A549 (cell line): ENCODE results near the gene TMEM44. TPM values are rescaled to one million over a fixed set of nuclear protein-coding genes. Genes with fewer than 3 reads are reported as not detected.

Experiments
- ATAC-seq, 2 experiments: fragments of 200-7000 bp in 1 of 2; fragments of >200 bp in 1 of 2; cut with Nextera tagmentation in 1 of 2; cut with Tn5 transposase in 1 of 2; 3 replicates each; pipeline versions ENCODE4 v1.8.0 to v1.9.1; 2018 to 2020; ENCODE audit warnings: mild to moderate bottlenecking in 1 of 2, moderate library complexity in 1 of 2
- CTCF ChIA-PET: fragments of 300-600 bp; sonication (Branson Sonifier 250); formaldehyde crosslinking; extraction: SDS; loops from one replicate; lab custom pipeline; 2021; ENCODE audit warnings: antibody characterized with exemption, inconsistent platforms; lab: Yijun Ruan, JAX
- POLR2A ChIA-PET: fragments of 350-600 bp; formaldehyde crosslinking; extraction: SDS; loops from one replicate; lab custom pipeline; 2021; ENCODE audit warnings: antibody characterized with exemption, inconsistent platforms; lab: Yijun Ruan, JAX
- DNase-seq, 2 experiments: peaks; one replicate each; pipeline versions ENCODE4 v3.0.0 to v3.0.0-alpha.2; 2011 to 2016; ENCODE audit warnings: low read depth in 1 of 2, low spot score in 1 of 2
- FAIRE-seq: peaks from 2 replicates; lab custom pipeline; 2011; peaks lifted over from hg19 to GRCh38; lab: Jason Lieb, UNC
- H3K27ac ChIP-seq, 2 experiments: fragments of >200 bp; sonication (Bioruptor Twin); formaldehyde crosslinking; 3 replicates each; pipeline ENCODE4 v1.5.1; 2016 to 2017
- H3K4me1 ChIP-seq: fragments of >200 bp; sonication (Bioruptor Twin); formaldehyde crosslinking; 3 replicates; pipeline ENCODE4 v1.6.1; 2016
- H3K4me2 ChIP-seq: fragments of >200 bp; sonication (Bioruptor Twin); formaldehyde crosslinking; 3 replicates; pipeline ENCODE4 v1.6.1; 2016
- H3K4me3 ChIP-seq: fragments of >200 bp; sonication (Bioruptor Twin); formaldehyde crosslinking; 3 replicates; pipeline ENCODE4 v1.5.1; 2016
- H3K9me3 ChIP-seq: fragments of >200 bp; sonication (Bioruptor Twin); formaldehyde crosslinking; 3 replicates; pipeline ENCODE4 v1.6.1; 2016
- BCL3 ChIP-seq: fragments of >200 bp; sonication (Bioruptor Twin); formaldehyde crosslinking; IDR thresholded peaks from 3 replicates; pipeline ENCODE4 v1.6.1; 2016
- BHLHE40 ChIP-seq: IDR thresholded peaks from 2 replicates; pipeline ENCODE4 v1.6.1; 2012; ENCODE audit warnings: low read depth, low read length, inconsistent platforms
- CBX8 ChIP-seq: fragments of 200-600 bp; sonication (generic); IDR thresholded peaks from 2 replicates; pipeline ENCODE4 v1.6.1; 2016
- CHD4 ChIP-seq: fragments of 200-600 bp; sonication (generic); IDR thresholded peaks from 2 replicates; pipeline ENCODE4 v1.6.1; 2016; ENCODE audit warnings: antibody characterized with exemption, mild to moderate bottlenecking, borderline replicate concordance
- CTCF ChIP-seq: fragments of >200 bp; sonication (Bioruptor Twin); formaldehyde crosslinking; IDR thresholded peaks from 3 replicates; pipeline ENCODE4 v1.5.1; 2016
- E2F6 ChIP-seq: IDR thresholded peaks from 2 replicates; pipeline ENCODE4 v1.6.1; 2012; ENCODE audit warnings: low read depth, borderline replicate concordance
- EHF ChIP-seq: fragments of 250-450 bp; sonication (Bioruptor Pico); IDR thresholded peaks from 2 replicates; pipeline ENCODE4 v1.5.0; 2020; ENCODE audit warnings: mild to moderate bottlenecking
- EHMT2 ChIP-seq: fragments of 200-600 bp; sonication (generic); IDR thresholded peaks from 2 replicates; pipeline ENCODE4 v1.6.1; 2016; ENCODE audit warnings: antibody characterized with exemption, low read depth, mild to moderate bottlenecking, moderate library complexity
- EP300 ChIP-seq, 2 experiments: fragments of >200 bp; sonication (Bioruptor Twin); formaldehyde crosslinking; IDR thresholded peaks; 2 replicates in 1 of 2; 3 replicates in 1 of 2; pipeline ENCODE4 v1.6.1; 2016 to 2017
- ESRRA ChIP-seq: fragments of 150-350 bp; IDR thresholded peaks from 2 replicates; pipeline ENCODE4 v1.6.1; 2014; ENCODE audit warnings: mild to moderate bottlenecking, low read length, borderline replicate concordance
- FOSL2 ChIP-seq, 2 experiments: fragments of 450-650 bp in 1 of 2; fragments of >200 bp in 1 of 2; sonication (Bioruptor Twin) in 1 of 2; formaldehyde crosslinking; IDR thresholded peaks; 2 replicates each; pipeline versions ENCODE4 v1.5.0 to v1.6.1; 2016 to 2020; ENCODE audit warnings: mild to moderate bottlenecking in 1 of 2, moderate library complexity in 1 of 2
- FOXS1 ChIP-seq: fragments of 250-450 bp; sonication (Bioruptor Pico); IDR thresholded peaks from 2 replicates; pipeline ENCODE4 v1.5.0; 2020; ENCODE audit warnings: mild to moderate bottlenecking, moderate library complexity
- HDAC2 ChIP-seq: fragments of 200-600 bp; sonication (generic); IDR thresholded peaks from 2 replicates; pipeline ENCODE4 v1.6.1; 2016
- HEYL ChIP-seq: fragments of 250-450 bp; sonication (Bioruptor Pico); IDR thresholded peaks from 2 replicates; pipeline ENCODE4 v1.8.0; 2021; ENCODE audit warnings: mild to moderate bottlenecking, moderate library complexity
- HMGXB4 ChIP-seq: fragments of 250-450 bp; sonication (Bioruptor Pico); IDR thresholded peaks from 2 replicates; pipeline ENCODE4 v1.5.0; 2021; ENCODE audit warnings: mild to moderate bottlenecking, moderate library complexity, borderline replicate concordance
- HOXA7 ChIP-seq: fragments of 250-450 bp; sonication (Bioruptor Pico); IDR thresholded peaks from 2 replicates; pipeline ENCODE4 v1.5.0; 2020; ENCODE audit warnings: mild to moderate bottlenecking, moderate library complexity
- JUN ChIP-seq, 2 experiments: fragments of >200 bp; sonication (Bioruptor Twin); formaldehyde crosslinking; IDR thresholded peaks; 2 replicates in 1 of 2; 3 replicates in 1 of 2; pipeline ENCODE4 v1.6.1; 2016 to 2017
- MAX ChIP-seq: IDR thresholded peaks from 2 replicates; pipeline ENCODE4 v1.6.1; 2012
- NFE2L2 ChIP-seq: fragments of 150-350 bp; conservative IDR thresholded peaks from 2 replicates; pipeline ENCODE4 v1.6.1; 2014; ENCODE audit warnings: low read length
- NPAS2 ChIP-seq: fragments of 250-450 bp; sonication (Bioruptor Pico); IDR thresholded peaks from 2 replicates; pipeline ENCODE4 v1.8.0; 2022; ENCODE audit warnings: mild to moderate bottlenecking, moderate library complexity, borderline replicate concordance
- NR3C1 ChIP-seq: fragments of >200 bp; sonication (Bioruptor Twin); formaldehyde crosslinking; IDR thresholded peaks from 3 replicates; pipeline ENCODE4 v1.6.1; 2017
- PHF8 ChIP-seq: fragments of 200-600 bp; sonication (generic); IDR thresholded peaks from 2 replicates; pipeline ENCODE4 v1.6.1; 2016; ENCODE audit warnings: low read depth, mild to moderate bottlenecking, antibody characterized with exemption, moderate library complexity, borderline replicate concordance
- POLR2A ChIP-seq: IDR thresholded peaks from 2 replicates; pipeline ENCODE4 v1.6.1; 2012; ENCODE audit warnings: mild to moderate bottlenecking, low read length
- RCOR1 ChIP-seq: fragments of 150-350 bp; IDR thresholded peaks from 2 replicates; pipeline ENCODE4 v1.6.1; 2014; ENCODE audit warnings: antibody characterized with exemption, low read length, low read depth
- RFX5 ChIP-seq: fragments of 450-650 bp; IDR thresholded peaks from 2 replicates; pipeline ENCODE4 v1.7.1; 2014; ENCODE audit warnings: antibody characterized with exemption, mild to moderate bottlenecking, moderate library complexity
- SREBF2 ChIP-seq: fragments of 450-650 bp; IDR thresholded peaks from 2 replicates; pipeline ENCODE4 v1.6.1; 2014; ENCODE audit warnings: mild to moderate bottlenecking, moderate library complexity
- ZNF302 ChIP-seq: fragments of 250-450 bp; sonication (Bioruptor Pico); IDR thresholded peaks from 2 replicates; pipeline ENCODE4 v1.9.0; 2021; ENCODE audit warnings: inconsistent platforms, mild to moderate bottlenecking, moderate library complexity
- WGBS: methylation state at CpG from one replicate; pipeline ENCODE4 v1.1.6; 2017; ENCODE audit errors: missing lambda C conversion rate; 5-methylcytosine and 5-hydroxymethylcytosine counted together
- polyA plus RNA-seq, 4 experiments: library from polyadenylated mRNA; depleted of rRNA in 3 of 4; stranded (reverse); fragments of >200 nt; fragmentation: RNase III in 1 of 4; extraction: RNeasy Plus Mini Kit Qiagen cat#74134 plus additional on column Dnase treatment in 1 of 4; gene quantifications; 2 replicates in 3 of 4; 3 replicates in 1 of 4; pipeline ENCODE4 v1.2.3, GENCODE V29; 2011 to 2017
- TF ChIP-seq, protein P1 (sequence below): fragments of >200 bp; sonication (Bioruptor Twin); formaldehyde crosslinking; IDR thresholded peaks from 2 replicates; pipeline ENCODE4 v1.6.1; 2016
- TF ChIP-seq, protein P2 (sequence below): fragments of 150-350 bp; IDR thresholded peaks from 2 replicates; pipeline ENCODE4 v1.6.1; 2014; ENCODE audit warnings: low read depth, mild to moderate bottlenecking, low read length
- TF ChIP-seq, protein P3 (sequence below): fragments of 450-650 bp; IDR thresholded peaks from 2 replicates; pipeline ENCODE4 v1.6.1; 2014; ENCODE audit warnings: antibody characterized with exemption

The TMEM44 gene
- polyA plus RNA-seq, 2 of the 4 experiments (the other 2 are of a cell fraction) = 16.0 to 17.0 TPM

GRCh38 chr3:194661374-194661773 is 28.2 kb upstream of the TMEM44 start:
- Histone ChIP-seq H3K4me1 (no peaks in the 10 kb centered on the region), H3K9me3 (no peaks in the 10 kb centered on the region), H3K4me3 (no peak overlapping the region), H3K27ac (no peak overlapping the region)
- FAIRE-seq = no peak
- no peak for DNase-seq
- 94% methylated on average over 3 of the region's 3 CpGs for WGBS
- POLR2A ChIA-PET = interaction anchor here (1.1 kb wide), 1 partner anchor 11 kb away, joined by 5 read pairs; the partner anchor contains the start of gene LSG1
- no peak for TF ChIP-seq JUN (IDR thresholded peaks at IDR 0.05)
- no peak for TF ChIP-seq NPAS2 (CRISPR knock-in tag)
- no peak for TF ChIP-seq EHMT2
- no peak for TF ChIP-seq CHD4
- TF ChIP-seq EHF (CRISPR knock-in tag) = no peak
- TF ChIP-seq FOXS1 (CRISPR knock-in tag) = no peak
- TF ChIP-seq, protein P1, sequence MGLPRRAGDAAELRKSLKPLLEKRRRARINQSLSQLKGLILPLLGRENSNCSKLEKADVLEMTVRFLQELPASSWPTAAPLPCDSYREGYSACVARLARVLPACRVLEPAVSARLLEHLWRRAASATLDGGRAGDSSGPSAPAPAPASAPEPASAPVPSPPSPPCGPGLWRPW = no peak
- TF ChIP-seq NR3C1 = no peak
- no peak for TF ChIP-seq CTCF
- no peak for TF ChIP-seq POLR2A
- no peak for TF ChIP-seq RFX5
- no peak for TF ChIP-seq RCOR1
- no peak for TF ChIP-seq MAX
- no peak for TF ChIP-seq CBX8
- TF ChIP-seq BCL3 = no peak
- TF ChIP-seq HMGXB4 (CRISPR knock-in tag) = no peak
- TF ChIP-seq E2F6 = no peak
- TF ChIP-seq, all 56 proteins: peak for 0
- CTCF ChIA-PET = interaction anchor here (0.9 to 3.7 kb wide), 4 partner anchors 9 to 445 kb away, joined by 3 to 20 read pairs (median 4); partner anchors contain the start of gene LSG1
- no peak for ATAC-seq
- H3K4me2 ChIP-seq = no peak overlapping the region

DNA sequence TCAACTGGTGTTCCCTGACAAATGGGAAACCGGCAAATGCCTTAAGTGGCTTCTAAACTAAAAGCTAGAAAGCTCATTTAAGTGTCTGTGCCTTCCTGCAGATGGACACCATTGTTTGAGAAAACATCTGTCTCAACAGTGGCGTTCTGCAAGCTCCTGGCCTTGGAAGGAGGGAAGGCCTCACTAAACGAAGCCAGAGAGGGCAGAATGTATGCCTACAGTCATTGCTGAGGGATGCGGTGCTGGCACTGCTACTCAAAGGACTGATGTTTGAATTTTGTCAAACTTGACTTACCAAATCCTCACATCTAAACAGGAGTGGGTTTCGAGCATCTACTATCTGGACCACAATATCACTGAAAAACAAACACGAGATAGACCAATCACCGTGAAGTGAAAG is 26.6 kb upstream of the TMEM44 start:
- DNase-seq (no peak), FAIRE-seq (no peak), ATAC-seq (no peak)
- 85% methylated on average over 7 of the region's 7 CpGs for WGBS
- H3K4me3 ChIP-seq = no peak overlapping the region
- H3K27ac ChIP-seq = no peak overlapping the region
- POLR2A ChIA-PET = no interaction called here
- no peaks in the 10 kb centered on the region for H3K9me3 ChIP-seq
- CTCF ChIA-PET = interaction anchor here (3.7 kb wide), 1 partner anchor 12 kb away, joined by 20 read pairs; the partner anchor contains the start of gene LSG1
- no peaks in the 10 kb centered on the region for H3K4me1 ChIP-seq
- no peak overlapping the region for H3K4me2 ChIP-seq
- TF ChIP-seq FOSL2 (IDR thresholded peaks at IDR 0.05) = no peak
- TF ChIP-seq FOSL2 (CRISPR knock-in tag; IDR thresholded peaks at IDR 0.05) = no peak
- no peak for TF ChIP-seq POLR2A
- TF ChIP-seq ESRRA = no peak
- TF ChIP-seq PHF8 = no peak
- TF ChIP-seq NFE2L2 = no peak
- TF ChIP-seq, protein P2, sequence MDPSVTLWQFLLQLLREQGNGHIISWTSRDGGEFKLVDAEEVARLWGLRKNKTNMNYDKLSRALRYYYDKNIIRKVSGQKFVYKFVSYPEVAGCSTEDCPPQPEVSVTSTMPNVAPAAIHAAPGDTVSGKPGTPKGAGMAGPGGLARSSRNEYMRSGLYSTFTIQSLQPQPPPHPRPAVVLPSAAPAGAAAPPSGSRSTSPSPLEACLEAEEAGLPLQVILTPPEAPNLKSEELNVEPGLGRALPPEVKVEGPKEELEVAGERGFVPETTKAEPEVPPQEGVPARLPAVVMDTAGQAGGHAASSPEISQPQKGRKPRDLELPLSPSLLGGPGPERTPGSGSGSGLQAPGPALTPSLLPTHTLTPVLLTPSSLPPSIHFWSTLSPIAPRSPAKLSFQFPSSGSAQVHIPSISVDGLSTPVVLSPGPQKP = no peak
- TF ChIP-seq HOXA7 (CRISPR knock-in tag) = no peak
- TF ChIP-seq HDAC2 = no peak
- TF ChIP-seq, protein P3, sequence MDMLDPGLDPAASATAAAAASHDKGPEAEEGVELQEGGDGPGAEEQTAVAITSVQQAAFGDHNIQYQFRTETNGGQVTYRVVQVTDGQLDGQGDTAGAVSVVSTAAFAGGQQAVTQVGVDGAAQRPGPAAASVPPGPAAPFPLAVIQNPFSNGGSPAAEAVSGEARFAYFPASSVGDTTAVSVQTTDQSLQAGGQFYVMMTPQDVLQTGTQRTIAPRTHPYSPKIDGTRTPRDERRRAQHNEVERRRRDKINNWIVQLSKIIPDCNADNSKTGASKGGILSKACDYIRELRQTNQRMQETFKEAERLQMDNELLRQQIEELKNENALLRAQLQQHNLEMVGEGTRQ = no peak
- TF ChIP-seq BHLHE40 = no peak
- no peak for TF ChIP-seq ZNF302 (CRISPR knock-in tag)
- no peak for TF ChIP-seq MAX
- TF ChIP-seq SREBF2 = no peak
- TF ChIP-seq HEYL (CRISPR knock-in tag) = no peak
- TF ChIP-seq JUN (IDR thresholded peaks at IDR 0.05) = no peak
- no peak for TF ChIP-seq NPAS2 (CRISPR knock-in tag)
- TF ChIP-seq EP300 (IDR thresholded peaks at IDR 0.05) = no peak
